Kidney epithelial cell (primary cell): Measurements from ENCODE around the gene CDT1. TPM values are rescaled to one million over a fixed set of nuclear protein-coding genes. Genes with fewer than 3 reads are reported as not detected.

ENCODE experiments used
- DNase-seq: peaks from one replicate; pipeline ENCODE4 v3.0.0-alpha.2; 2010; ENCODE audit warnings: low read depth
- H3K27me3 ChIP-seq: 2 replicates; pipeline ENCODE4 v1.6.0; 2011; ENCODE audit warnings: low read length; ENCODE audit not compliant: control insufficient read depth, insufficient read depth
- H3K36me3 ChIP-seq: 2 replicates; pipeline ENCODE4 v1.5.1; 2011; ENCODE audit warnings: low read length; ENCODE audit not compliant: control insufficient read depth, insufficient read depth
- H3K4me3 ChIP-seq: 2 replicates; pipeline ENCODE4 v1.5.1; 2011; ENCODE audit warnings: low read depth, mild to moderate bottlenecking, control low read depth, low read length
- total RNA-seq: library from RNA; depleted of rRNA; stranded (reverse); fragments of >200 nt; gene quantifications from 2 replicates; pipeline ENCODE4 v1.2.3, GENCODE V29; 2015
- TF ChIP-seq, protein P1 (sequence below): IDR thresholded peaks from 2 replicates; pipeline ENCODE4 v1.5.1; 2011; ENCODE audit warnings: mild to moderate bottlenecking, moderate library complexity, low read length, control low read depth, inconsistent platforms; ENCODE audit not compliant: insufficient read depth, poor library complexity, severe bottlenecking

Gene CDT1
- total RNA-seq, 1 donor from 2014 or later = 14.5 TPM

DNA sequence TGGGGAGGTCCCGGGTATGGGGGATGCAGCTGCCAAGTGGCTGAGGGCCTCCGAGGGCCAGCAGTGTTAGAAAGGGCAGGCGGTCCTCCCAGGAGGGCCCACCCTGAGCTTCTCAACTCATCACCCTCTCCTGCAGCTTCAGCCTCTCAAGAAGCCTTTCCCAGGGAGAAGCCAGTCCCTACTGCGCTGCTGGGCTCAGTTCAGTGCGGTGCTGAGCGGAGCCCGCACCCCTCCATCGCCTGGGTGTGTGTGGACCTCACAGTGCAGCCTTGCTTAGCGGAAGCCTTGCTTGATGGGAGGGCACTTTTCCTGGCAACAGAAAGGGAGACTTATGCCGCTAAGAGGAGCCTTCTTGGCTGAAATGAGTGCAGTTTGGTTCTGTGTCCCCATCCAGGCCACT lies 11.6 kb downstream of the CDT1 start:
- H3K27me3 ChIP-seq = peaks cover 16% of the 10 kb centered on the region
- no peaks in the 10 kb centered on the region for H3K36me3 ChIP-seq
- no peak overlapping the region for H3K4me3 ChIP-seq
- DNase-seq = no peak
- TF ChIP-seq, protein P1, sequence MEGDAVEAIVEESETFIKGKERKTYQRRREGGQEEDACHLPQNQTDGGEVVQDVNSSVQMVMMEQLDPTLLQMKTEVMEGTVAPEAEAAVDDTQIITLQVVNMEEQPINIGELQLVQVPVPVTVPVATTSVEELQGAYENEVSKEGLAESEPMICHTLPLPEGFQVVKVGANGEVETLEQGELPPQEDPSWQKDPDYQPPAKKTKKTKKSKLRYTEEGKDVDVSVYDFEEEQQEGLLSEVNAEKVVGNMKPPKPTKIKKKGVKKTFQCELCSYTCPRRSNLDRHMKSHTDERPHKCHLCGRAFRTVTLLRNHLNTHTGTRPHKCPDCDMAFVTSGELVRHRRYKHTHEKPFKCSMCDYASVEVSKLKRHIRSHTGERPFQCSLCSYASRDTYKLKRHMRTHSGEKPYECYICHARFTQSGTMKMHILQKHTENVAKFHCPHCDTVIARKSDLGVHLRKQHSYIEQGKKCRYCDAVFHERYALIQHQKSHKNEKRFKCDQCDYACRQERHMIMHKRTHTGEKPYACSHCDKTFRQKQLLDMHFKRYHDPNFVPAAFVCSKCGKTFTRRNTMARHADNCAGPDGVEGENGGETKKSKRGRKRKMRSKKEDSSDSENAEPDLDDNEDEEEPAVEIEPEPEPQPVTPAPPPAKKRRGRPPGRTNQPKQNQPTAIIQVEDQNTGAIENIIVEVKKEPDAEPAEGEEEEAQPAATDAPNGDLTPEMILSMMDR = no peak

DNA sequence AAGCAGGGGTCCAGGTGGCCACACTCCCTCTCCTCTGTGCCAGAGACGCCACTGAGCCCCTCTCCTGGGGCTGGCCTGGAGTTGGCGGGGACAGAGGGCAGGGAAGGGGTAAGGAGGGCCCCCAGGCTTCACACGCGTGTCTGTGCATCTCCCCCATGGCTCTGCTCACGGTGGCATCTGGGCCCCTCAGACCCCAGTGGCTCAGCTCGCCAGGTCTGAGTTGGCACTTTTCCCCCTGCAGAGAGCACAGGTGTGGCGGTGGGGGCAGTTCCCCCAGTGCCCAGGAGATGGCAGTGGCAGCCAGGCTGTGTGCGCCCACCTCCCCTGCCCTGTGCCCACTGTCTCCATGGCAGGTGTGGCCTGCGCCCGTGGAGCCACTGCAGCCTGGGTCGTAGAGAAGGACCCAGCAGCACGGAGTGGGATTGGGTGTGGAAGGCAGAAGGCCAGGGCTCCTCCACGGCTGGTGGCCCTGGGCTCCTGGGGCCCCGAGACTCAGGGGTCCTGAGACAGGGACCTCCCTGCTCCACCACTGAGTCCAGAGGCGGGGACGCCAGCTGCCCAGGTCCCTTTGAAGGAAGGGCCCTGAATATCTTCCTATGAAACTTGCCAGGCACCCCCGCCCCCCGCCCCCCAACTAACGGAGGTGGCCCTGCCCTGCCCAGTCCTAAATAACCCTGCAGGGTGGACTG lies 12.5 kb downstream of the CDT1 start:
- TF ChIP-seq, protein P1 = peak; percentile 85
- Histone ChIP-seq H3K27me3 (peaks cover 16% of the 10 kb centered on the region), H3K4me3 (no peak overlapping the region), H3K36me3 (no peaks in the 10 kb centered on the region)
- no peak for DNase-seq

DNA sequence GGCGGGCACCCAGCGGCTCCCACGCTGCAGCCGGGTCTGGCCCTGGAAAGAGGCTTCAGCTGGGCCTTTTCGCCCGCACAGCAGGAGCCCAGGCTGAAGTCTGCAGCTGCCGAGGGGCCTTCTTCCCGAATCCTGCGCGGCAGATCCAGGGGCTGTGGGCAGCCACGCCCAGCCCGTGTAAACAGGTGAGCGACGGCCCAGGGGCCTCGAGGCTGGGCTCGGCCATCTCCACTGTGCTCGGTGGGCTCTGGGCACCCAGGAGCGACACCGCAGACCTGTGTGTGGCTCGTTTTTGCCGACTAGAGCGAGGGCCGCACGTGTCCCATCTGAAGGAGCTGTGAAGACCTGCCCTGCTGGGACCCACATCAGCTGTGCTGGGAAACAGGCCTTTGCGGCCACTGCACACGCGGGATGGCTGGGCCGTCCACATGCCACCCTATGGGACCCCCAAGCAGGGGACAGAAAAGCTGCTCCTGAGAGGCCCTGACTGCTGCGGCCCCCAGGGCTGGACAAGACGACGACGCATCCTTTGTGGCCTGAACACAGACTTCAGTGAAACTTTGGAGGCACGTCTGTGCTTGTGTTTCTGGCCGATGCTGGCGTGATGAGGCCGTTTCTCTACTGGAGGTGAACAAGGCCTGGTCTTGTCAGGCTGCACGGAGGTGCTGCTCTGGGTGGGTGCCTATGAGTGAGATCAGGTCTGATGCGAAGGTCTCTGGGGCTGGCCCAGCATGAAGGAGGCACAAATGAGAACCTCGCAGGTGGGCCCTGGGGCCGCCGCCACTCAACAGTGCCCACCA lies 13.3 kb downstream of the CDT1 start:
- TF ChIP-seq, protein P1 = no peak
- H3K27me3 ChIP-seq = peaks cover 16% of the 10 kb centered on the region
- H3K36me3 ChIP-seq = no peaks in the 10 kb centered on the region
- no peak for DNase-seq
- no peak overlapping the region for H3K4me3 ChIP-seq

DNA sequence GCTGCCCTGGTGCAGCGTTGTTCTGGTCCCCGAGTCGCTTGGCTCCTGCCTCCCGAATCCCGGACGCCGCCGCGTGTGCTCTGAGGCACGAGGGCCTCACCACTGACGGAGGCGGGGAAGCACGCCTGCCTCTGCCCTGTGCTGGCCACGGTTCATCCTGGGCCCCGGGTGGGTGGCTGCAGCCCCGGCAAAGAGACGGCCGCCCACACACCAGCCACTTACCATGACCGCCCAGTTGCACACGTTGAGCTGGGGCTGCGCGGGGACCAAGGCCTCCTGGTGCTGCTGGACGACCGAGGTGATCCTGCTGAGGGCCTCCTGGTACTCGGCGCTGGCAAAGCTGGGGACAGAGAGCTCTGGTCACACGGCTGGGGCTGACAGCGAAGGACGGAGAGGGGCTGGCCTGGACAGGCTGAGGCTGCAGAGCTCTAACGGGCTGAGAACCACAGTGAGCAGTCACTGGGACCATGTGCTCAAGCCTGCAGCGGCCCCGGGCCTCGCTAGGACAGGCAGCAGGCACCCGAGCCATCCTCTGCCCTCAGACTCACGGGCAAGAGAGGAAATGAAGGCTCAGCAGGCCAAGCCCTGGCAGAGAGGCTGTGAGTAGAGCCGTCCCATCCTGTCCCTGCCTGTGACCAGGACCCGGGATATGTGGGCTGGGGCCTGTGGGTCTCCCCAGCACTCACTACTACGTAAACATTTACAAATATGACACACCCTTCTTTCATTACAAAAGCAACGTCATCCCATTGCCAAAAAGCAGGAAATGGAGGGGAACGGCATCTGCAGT lies 14.4 kb downstream of the CDT1 start:
- TF ChIP-seq, protein P1 = no peak
- no peak for DNase-seq
- Histone ChIP-seq H3K4me3 (no peak overlapping the region), H3K36me3 (no peaks in the 10 kb centered on the region), H3K27me3 (peaks cover 16% of the 10 kb centered on the region)

DNA sequence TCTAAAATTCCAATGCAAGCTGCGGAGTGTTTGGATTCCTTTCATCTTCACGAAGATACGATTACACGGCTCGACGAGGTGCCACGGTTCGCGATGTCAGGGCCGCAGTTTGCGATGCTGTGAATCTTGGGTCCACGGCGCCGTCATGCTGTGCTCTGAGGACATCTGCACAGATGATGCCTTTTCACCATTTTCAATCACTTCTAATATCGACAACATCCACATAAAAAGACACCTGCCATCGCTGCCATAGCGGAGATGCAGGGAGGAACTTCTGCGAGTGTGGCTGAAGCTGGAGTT lies 14.9 kb downstream of the CDT1 start:
- no peak for DNase-seq
- TF ChIP-seq, protein P1 = no peak
- H3K36me3 ChIP-seq = no peaks in the 10 kb centered on the region
- H3K27me3 ChIP-seq = peaks cover 16% of the 10 kb centered on the region
- H3K4me3 ChIP-seq = no peak overlapping the region
